GM11168 (cell line): ENCODE results near the gene LECT2.

ENCODE experiments used
- in situ Hi-C: fragments of 300-500 bp; cut with MboI; formaldehyde crosslinking; loops from one replicate; pipeline ENCODE4 v1.12.0; 2022; ENCODE audit warnings: low sequenced_read_pairs; ENCODE audit not compliant: unreplicated experiment

LECT2 gene

DNA sequence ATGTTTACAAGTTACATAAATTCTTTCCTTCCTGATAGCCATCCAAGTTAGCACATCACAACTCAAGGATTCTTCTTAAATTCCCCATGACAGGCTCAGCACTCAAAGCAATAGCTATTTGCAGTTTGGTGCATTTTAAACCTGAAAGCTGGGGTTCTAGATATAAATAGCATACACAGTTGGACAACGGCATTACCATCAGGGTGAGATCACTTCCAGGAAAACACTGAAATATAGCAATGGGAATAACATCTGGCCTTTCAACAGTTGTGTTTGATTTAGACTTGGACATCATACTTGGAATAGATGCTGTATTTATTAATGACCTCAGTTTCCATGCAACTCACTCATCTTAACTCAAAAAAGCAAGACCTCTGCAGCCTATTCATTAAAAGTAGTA lies 24.7 kb upstream of the LECT2 start:
- in situ Hi-C loops = no loop called here

DNA sequence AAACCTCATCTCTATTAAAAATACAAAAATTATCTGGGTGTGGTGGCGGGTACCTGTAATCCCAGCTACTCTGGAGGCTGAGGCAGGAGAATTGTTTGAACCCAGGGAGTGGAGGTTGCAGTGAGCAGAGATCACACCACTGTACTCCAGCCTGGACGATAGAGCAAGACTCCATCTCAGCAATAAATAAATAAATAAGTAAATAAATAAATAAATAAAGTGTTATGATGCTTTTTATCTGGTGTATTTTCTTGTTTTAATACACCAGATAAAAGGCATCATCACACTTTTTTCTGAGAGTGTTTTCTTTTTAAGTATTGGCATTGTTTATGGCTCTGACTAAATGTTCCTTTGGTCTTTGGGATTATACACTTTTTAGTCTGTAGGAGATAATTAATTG lies 24.2 kb upstream of the LECT2 start:
- in situ Hi-C loops = no loop called here

DNA sequence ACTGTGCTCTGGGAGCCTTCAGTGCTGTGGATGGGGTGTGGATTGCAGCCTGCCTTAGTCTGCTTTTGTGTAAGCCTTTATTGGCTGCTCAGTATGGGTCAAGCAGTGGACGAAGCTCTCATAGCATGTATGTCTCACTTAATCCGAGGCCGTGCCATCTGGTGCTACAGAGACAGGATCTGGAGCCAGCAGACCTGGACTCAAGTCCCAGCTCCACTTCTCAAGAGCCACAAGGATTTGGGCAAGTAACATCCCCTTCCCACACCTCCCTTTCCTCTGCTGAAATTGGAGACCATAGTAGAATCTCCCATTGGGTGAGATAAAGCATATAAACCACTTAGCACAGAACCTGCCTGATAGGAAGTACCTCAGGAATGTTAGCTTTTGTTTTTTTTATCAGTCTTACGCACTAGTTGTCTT lies 23.4 kb upstream of the LECT2 start:
- in situ Hi-C loops = no loop called here

DNA sequence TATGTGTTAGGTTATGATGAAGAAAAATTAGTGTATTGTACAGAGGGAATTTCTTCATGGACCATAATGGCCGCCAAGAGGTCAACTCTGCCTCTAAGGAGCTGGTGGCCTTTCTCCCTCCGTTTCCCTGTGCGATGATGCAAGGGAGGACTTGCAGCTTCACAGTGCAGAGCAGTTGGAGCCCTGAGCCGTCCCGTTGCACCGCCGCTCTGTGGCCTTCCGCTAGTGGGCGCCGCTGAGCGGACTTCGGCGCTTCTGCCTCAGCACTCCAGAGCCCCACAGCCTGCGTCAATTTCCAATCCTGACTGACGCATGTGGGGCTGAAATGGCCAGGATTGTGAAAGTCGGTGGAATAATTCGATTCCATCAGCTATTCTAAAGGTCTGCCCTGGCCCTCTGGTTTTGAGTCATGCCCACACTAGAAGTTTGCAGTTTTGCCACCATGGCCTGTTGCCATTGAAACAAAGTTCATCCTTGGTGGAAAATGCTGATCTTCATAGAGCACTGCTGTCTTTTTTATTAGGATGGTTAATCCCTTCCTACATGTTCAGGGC lies 22.7 kb upstream of the LECT2 start:
- in situ Hi-C loops = no loop called here

DNA sequence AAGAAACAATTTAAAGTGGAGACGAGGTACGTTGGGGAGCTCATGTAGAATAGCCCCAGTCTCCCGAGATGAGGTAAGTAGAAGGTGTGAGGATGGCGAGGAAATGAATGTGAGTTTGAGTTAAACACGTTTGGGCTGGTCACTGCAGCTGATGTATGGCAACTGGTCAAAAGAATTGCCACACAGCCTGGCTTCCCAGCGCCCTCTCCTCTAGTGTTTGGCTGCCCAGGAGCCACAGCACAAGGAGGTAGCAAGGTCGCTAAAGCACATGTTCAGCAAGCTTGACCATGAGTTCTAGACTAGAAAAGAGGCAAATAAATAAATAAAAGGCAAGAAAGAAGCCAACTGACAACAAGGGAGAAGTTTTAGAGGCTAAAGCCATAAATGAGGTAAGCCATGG lies 21.4 kb upstream of the LECT2 start:
- in situ Hi-C loops = no loop called here

DNA sequence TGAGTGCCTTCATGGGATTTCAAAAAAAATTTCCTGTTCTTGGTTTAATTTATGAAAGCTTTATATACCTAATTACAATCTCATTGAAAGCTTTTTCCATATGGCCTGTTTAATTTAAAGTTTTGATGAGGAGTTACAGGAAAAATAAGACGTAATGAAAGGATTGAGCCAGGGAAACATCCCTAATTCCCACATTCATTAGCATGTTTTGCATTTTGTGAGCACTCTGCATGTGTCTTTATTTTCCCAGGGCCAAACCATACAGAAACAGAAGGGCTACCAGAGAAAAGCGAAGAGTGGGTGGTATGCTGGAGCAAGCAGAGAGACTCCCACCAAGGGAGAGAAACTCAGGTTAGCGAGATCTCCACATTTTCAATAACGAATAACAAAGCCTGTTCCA lies 20.3 kb upstream of the LECT2 start:
- in situ Hi-C loops = no loop called here

DNA sequence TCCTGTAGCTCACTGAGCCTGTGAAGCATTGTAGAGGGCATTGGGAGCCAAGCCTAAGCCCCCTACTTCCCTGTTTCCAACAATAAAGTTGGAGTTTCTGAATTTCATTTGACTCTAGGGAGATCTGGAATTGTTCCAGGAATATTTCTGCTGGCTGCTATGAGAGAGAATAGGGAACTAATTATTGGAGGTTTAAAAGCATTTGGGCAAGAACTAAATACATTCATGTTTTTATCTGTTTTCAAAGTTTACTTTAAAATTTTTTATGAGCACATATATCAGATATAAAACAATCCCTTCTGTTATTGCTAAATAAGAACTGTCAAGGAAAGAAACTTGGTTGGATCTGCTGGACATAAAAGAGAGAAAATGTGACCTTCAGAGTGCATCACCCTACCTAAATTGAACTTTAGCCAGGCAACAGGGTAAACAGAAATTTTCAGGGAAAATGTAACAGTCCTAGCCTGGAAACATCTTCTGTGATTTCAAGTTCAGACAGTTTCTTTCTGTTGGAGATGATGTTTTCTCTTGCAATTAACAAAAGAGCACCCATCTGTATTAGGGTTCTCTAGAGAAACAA lies 19.3 kb upstream of the LECT2 start:
- in situ Hi-C loops = loop anchor here (25.0 kb wide), 1 partner anchor 213 kb away; the partner anchor contains the start of gene SMIM32

DNA sequence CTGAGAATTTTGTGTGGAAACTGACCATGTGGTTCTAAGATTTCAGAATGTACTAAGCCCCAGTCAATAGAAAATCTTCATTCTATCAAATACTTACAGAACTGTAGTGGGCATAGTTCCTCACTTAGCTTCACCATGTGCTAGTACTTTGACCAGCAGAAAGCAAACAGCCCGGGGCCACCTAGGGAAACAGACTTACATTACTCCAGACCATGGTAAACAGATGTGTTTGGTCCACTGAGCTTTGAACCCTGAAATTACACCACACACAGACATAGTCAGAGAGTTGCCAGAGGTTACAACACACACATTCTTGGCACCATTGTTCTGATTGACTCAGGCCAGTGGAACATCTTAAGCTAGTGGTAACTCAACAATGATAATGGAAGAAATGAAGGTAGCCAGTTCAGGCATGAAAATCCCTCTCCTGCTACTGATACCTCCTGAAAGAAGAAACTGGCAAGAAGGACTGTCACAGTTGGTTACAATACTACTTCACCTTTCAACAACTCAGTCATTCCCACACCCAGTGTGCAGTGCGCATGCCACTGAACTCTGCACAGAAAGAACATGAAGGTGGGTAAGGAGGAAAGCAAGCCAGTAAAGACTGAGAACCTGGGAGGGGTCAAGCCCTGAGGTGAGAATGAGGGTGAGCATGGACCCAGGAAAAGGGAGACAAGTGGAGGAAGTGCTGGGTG lies 18.7 kb upstream of the LECT2 start:
- in situ Hi-C loops = loop anchor here (25.0 kb wide), 1 partner anchor 214 kb away; the partner anchor contains the start of gene SMIM32

DNA sequence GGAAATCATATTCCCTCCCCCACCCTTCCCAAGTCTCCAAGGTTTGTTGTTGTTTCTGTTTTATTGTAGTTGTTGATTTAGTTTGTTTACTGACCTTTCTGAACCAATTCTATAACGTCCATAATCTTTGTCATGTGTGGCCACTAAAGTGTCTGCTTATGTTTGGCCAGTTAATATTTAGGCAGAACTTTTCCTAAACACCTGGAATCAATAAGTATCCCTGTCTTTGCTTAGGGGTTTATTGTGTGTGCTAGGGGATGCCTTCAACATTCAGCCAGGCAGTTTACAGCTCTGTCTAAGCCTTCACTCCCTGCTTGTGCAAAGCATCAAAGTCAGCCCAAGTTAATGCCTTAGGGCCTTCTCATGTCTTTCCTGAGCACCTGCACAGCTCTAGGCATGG lies 16.9 kb upstream of the LECT2 start:
- in situ Hi-C loops = loop anchor here (25.0 kb wide), 1 partner anchor 216 kb away; the partner anchor contains the start of gene SMIM32

DNA sequence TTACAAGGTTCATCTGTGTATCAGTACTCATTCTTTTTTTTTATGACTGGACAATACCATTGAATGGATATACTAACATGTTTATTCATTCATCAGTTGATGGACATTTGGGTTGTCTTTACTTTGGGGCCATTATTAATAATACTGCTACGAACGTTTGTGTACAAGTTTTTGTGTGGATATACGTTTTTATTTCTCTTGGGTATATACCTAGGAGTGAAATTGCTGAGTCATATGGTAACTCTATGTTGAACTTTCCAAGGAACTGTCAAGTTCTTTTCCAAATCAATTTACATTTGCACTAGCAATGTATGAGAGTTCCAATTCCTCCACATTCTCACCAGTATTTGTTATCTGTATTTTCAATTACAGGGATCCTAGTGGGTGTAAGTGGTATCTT lies 12.0 kb upstream of the LECT2 start:
- in situ Hi-C loops = loop anchor here (25.0 kb wide), 1 partner anchor 221 kb away; the partner anchor contains the start of gene SMIM32

DNA sequence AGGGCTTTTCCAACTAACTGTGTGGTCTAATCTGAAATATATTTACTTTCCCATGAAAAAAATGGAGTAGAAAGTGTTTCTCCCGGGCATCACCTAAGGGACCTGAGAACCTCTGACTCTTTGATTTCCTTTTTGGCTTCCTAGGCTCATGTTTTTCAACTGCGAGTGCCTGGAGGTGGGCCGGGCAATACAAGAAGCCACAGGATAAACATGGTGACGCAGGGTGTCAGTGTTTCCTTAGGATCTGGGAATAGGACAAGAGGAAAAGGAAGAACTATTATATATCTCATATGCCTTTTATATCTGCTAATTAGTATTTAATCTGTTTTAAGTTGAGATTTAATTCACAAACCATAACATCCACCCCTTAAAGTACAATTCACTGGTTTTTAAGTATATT lies 11.4 kb upstream of the LECT2 start:
- in situ Hi-C loops = loop anchor here (25.0 kb wide), 1 partner anchor 221 kb away; the partner anchor contains the start of gene SMIM32

DNA sequence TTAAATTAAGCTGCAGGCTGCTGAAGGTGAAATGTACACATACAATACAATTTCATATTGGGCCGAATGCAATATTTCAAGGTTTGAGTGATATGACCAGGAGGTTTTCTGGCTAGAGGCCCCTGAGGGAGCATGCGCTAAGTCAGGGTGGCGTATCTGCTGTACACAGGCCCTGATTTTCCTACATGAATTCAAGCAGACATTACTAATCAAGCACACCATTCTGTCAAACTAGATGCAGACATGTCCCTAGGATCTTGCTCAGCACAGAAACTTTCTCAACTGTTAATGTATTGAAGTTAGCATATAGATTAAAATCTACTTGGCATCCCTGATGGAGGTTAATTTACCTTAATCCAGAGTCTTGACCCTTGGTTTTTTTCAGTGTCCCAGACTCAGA lies 10.7 kb upstream of the LECT2 start:
- in situ Hi-C loops = loop anchor here (25.0 kb wide), 1 partner anchor 222 kb away; the partner anchor contains the start of gene SMIM32

DNA sequence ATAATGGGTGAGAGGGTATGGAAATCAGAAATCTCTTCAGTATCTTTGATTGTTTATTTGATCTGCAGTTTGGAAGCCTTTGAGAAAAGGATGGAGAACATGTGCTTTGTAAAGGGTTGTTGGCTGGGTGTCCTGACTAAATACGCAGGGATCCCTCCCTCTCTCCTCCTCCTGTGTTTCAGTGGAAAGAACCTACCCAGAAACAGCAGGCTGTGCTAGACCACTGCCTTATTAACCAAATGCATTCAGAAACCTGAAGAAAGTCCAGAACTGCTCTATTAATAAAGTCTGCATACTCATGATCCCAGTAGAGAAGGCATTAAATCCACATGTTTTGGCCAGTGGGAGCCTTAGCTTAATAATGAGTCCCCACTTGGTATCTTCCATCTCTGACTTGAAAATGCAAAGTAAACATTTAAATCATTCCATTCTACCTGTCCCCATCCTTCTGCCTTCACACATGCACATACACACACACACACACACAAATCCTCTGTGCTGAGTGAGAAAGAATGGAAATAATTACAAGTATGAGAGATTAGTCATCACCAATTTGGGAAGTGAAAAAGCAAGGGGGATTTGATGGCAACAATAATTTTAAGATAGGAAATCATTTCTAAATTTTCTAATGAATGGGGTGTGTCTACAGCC lies 10.0 kb upstream of the LECT2 start:
- in situ Hi-C loops = loop anchor here (25.0 kb wide), 1 partner anchor 223 kb away; the partner anchor contains the start of gene SMIM32

DNA sequence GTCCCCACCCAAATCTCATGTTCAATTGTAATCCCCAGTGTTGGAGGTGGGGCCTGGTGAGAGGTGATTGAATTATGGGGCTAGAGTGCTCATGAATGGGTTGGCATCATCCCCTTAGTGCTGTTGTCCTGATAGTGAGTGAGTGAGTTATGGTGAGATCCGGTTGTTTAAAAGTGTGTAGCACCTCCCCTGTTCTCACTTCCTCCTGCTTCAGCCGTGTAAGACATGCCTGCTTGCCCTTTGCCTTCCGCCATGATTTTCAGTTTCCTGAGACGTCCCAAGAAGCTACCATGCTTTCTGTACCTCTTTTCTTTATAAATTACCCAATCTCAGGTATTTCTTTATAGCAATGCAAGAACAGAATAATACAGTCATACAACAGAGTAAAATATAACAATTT lies 742 bp upstream of the LECT2 start:
- in situ Hi-C loops = loop anchor here (25.0 kb wide), 1 partner anchor 232 kb away; the partner anchor contains the start of gene SMIM32

DNA sequence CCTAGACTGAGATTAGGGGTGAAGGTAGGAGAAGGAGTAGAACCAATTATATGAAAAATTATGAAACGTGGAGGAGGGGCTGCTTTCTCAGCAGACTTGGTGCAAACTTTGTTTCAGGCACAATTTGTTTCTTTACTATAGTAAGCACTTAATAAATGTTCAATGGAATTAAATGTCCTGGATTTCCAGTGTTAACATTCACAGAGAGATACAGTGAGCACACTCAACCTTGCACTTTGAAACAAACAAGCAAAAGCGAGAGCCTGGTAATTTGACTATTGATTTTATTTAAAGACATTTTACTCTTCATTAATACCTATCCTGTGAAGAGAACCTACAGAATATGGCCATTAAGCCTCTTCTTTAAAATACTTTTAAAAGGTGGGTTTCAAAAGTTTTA lies 933 bp downstream of the LECT2 start:
- in situ Hi-C loops = loop anchor here (25.0 kb wide), 1 partner anchor 233 kb away; the partner anchor contains the start of gene SMIM32

DNA sequence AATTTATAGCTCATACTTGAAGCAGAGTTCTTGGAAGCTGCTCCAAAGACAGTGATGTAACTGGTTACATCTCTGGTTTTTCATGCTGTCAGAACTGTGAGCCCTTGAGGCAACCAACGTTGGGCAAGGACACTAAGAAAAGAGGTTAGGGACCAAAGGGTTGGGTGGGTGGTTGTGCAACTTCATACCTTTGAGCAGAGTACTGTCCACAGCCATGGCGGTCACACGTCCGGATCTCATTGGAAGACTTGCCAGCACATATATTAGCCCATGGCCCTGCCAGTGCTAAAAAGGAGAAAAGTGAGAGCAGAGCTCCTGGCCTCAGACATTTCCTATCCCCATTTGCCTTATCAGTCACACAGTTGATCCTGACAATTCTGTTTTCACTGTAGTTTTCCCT lies 2.1 kb downstream of the LECT2 start:
- in situ Hi-C loops = loop anchor here (25.0 kb wide), 1 partner anchor 235 kb away; the partner anchor contains the start of gene SMIM32

DNA sequence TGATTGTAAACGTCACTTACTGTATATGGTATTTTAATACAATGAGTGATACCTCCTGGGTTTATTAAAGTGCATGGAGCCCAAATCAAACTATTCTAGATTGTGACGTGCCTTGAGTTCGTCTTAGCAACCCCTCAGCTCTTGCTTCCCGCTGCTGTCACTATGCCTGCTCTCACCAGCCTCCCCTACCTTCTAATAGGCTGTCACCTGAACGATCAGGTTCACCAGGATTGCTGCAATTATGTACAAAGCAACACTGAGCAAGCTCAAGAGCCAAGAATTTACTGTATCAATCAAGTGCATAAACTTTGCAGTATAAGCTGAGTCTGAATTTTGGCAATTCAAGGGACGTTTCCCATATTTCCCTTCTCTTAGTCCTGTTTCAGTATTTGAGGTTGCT lies 3.0 kb downstream of the LECT2 start:
- in situ Hi-C loops = loop anchor here (25.0 kb wide), 1 partner anchor 235 kb away; the partner anchor contains the start of gene SMIM32

DNA sequence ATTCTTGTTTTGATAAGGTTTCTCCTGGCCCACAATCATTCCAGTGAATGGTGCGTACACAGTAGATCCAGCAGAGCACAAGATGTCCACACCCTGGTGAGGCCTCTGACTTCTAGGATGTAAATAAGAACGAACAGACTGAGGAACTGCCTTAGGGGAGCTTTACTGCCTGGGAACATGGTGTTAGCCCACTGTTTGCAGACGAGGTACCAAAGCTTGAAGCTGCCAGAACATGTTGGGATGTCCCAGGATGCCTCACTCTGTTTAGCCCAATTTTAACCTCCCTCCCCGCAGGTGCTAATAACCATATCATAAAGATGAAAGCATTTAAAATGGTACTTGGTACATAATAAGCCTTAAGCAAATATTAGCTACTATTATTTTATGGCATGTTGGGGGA lies 3.5 kb downstream of the LECT2 start:
- in situ Hi-C loops = loop anchor here (25.0 kb wide), 1 partner anchor 236 kb away; the partner anchor contains the start of gene SMIM32

DNA sequence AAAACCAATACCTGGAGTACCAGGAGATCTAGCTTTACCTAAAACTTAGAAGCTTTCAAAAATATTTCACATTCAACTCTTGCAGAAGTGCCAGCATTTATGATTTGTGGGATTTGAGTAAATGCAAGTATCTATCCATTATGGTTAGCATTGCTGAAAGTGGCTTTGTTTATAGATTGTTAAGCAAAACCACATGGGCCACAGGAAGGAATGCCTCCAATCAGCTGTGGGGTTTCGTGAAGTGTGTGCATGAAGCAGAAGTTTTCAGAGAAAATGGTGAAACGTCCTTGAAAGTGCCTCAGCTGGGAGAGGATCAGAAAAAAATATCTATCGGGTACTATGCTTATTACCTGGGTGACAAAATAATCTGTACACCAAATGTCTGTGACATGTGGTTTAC lies 4.2 kb downstream of the LECT2 start:
- in situ Hi-C loops = loop anchor here (25.0 kb wide), 1 partner anchor 237 kb away; the partner anchor contains the start of gene SMIM32

DNA sequence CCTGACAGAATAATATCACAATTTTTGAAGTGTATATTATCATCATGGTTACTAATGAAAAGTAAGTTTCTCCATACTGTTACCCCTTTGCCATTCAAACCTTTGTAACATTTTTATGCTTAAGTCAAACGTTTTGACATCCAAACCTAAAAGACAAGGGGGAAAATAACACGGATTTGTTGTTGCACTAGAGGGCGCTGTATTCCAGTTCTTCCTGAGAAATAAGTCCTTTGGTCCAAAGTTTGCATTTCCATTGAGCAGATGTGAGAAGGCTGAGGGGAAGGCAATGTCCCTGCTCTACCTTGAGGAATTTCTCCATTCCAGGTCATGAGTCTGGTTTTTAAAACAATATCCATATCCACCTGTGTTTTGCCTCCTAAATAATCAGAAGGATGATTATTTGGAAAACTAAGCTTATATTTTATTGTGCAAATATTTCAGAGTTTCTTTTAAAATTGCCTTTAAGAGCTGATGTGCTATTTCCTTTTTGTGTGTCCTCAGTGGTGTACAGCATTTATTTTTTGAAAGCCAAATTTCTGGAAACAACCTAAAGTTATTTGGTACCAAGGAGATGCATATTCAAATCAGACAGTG lies 9.7 kb downstream of the LECT2 start:
- in situ Hi-C loops = no loop called here
